GM18526 (cell line): Measurements from ENCODE around the gene FUOM.

Source experiments
- POLR2A ChIP-seq: IDR thresholded peaks from 3 replicates; pipeline ENCODE4 v1.6.1; 2011; ENCODE audit not compliant: insufficient read length; ENCODE audit errors: extremely low read depth

Gene FUOM

GRCh38 chr10:133316732-133317131 lies 41.1 kb downstream of the FUOM start:
- TF ChIP-seq POLR2A = no peak

- no peak for TF ChIP-seq POLR2A
Observed at GRCh38 chr10:133316266-133316665, 41.6 kb downstream of the FUOM start.

GRCh38 chr10:133315847-133316246 lies 42.0 kb downstream of the FUOM start:
- TF ChIP-seq POLR2A = no peak

GRCh38 chr10:133314911-133315310 lies 42.9 kb downstream of the FUOM start:
- no peak for TF ChIP-seq POLR2A

- TF ChIP-seq POLR2A = no peak
Observed at GRCh38 chr10:133313192-133313591, 44.6 kb downstream of the FUOM start.

- TF ChIP-seq POLR2A = no peak
Observed at GRCh38 chr10:133312769-133313145, 45.1 kb downstream of the FUOM start.

- no peak for TF ChIP-seq POLR2A
Observed at GRCh38 chr10:133312016-133312768, 45.6 kb downstream of the FUOM start.

GRCh38 chr10:133311570-133311969 lies 46.2 kb downstream of the FUOM start:
- TF ChIP-seq POLR2A = no peak

GRCh38 chr10:133310789-133311188 lies 47.0 kb downstream of the FUOM start:
- no peak for TF ChIP-seq POLR2A

- no peak for TF ChIP-seq POLR2A
Observed at GRCh38 chr10:133310399-133310755, 47.4 kb downstream of the FUOM start.

- no peak for TF ChIP-seq POLR2A
Observed at GRCh38 chr10:133309720-133310398, 48.0 kb downstream of the FUOM start.

- no peak for TF ChIP-seq POLR2A
Observed at GRCh38 chr10:133309100-133309719, 48.6 kb downstream of the FUOM start.

GRCh38 chr10:133308421-133309099 lies 49.3 kb downstream of the FUOM start, which contains the start of the genes TUBGCP2 and ZNF511:
Gene TUBGCP2 (minus strand): TSS chr10:133308872. CDS start chr10:133302941, 5,931 bp downstream.
Gene ZNF511 (plus strand): TSS chr10:133308914. CDS start chr10:133308944, 30 bp downstream.
- peak; percentile 50 for TF ChIP-seq POLR2A

GRCh38 chr10:133307776-133308420 lies 49.9 kb downstream of the FUOM start:
- no peak for TF ChIP-seq POLR2A

GRCh38 chr10:133306941-133307379 lies 50.9 kb downstream of the FUOM start:
- TF ChIP-seq POLR2A = no peak
